Stimulated activated CD8-positive, alpha-beta memory T cell treated with anti-CD3 and anti-CD28 coated beads, Interleukin-12 subunit alpha, Interleukin-12 subunit beta, amount 100 ng/mL, for 24 hours (primary cell): ENCODE data around the gene FLVCR2.
"Not testable (repeated sequence)": the region's sequence is repeated elsewhere in the genome, so short reads cannot be mapped to it uniquely, and the experiment has no call there.

Experiments
- DNase-seq: peaks from one replicate; pipeline ENCODE4 v3.0.0-alpha.2; 2020; ENCODE audit errors: extremely low read depth

The FLVCR2 gene

GRCh38 chr14:75595226-75595625, 16.8 kb downstream of the FLVCR2 start:
- DNase-seq = no peak

GRCh38 chr14:75597149-75597548, 18.7 kb downstream of the FLVCR2 start:
- DNase-seq = no peak

- not testable (repeated sequence) for DNase-seq
Observed at GRCh38 chr14:75600100-75600499, 21.7 kb downstream of the FLVCR2 start.

- DNase-seq = not testable (repeated sequence)
Observed at GRCh38 chr14:75601061-75601460, 22.6 kb downstream of the FLVCR2 start.

GRCh38 chr14:75602503-75602902, 24.1 kb downstream of the FLVCR2 start:
- DNase-seq = no peak

- no peak for DNase-seq
Observed at GRCh38 chr14:75604979-75605851, 26.8 kb downstream of the FLVCR2 start.

- no peak for DNase-seq
Observed at GRCh38 chr14:75605916-75606315, 27.5 kb downstream of the FLVCR2 start.

- DNase-seq = no peak
Observed at GRCh38 chr14:75607044-75607443, 28.6 kb downstream of the FLVCR2 start.

GRCh38 chr14:75607842-75608640, 29.6 kb downstream of the FLVCR2 start:
- DNase-seq = no peak

- DNase-seq = no peak
Observed at GRCh38 chr14:75609116-75609515, 30.7 kb downstream of the FLVCR2 start.

GRCh38 chr14:75609606-75610475, 31.4 kb downstream of the FLVCR2 start:
- DNase-seq = no peak

- no peak for DNase-seq
Observed at GRCh38 chr14:75610834-75611233, 32.4 kb downstream of the FLVCR2 start.

GRCh38 chr14:75612157-75612556, 33.7 kb downstream of the FLVCR2 start:
- no peak for DNase-seq

GRCh38 chr14:75614179-75614578, 35.8 kb downstream of the FLVCR2 start:
- DNase-seq = no peak

GRCh38 chr14:75615200-75615599, 36.8 kb downstream of the FLVCR2 start:
- no peak for DNase-seq

GRCh38 chr14:75619548-75619947, 41.1 kb downstream of the FLVCR2 start:
- DNase-seq = no peak

GRCh38 chr14:75625034-75625433, 46.6 kb downstream of the FLVCR2 start:
- DNase-seq = no peak

- DNase-seq = no peak
Observed at GRCh38 chr14:75626396-75626795, 48.0 kb downstream of the FLVCR2 start.

- no peak for DNase-seq
Observed at GRCh38 chr14:75626863-75627262, 48.4 kb downstream of the FLVCR2 start.

- DNase-seq = no peak
Observed at GRCh38 chr14:75627406-75627805, 49.0 kb downstream of the FLVCR2 start.

GRCh38 chr14:75628816-75629215, 50.4 kb downstream of the FLVCR2 start:
- DNase-seq = no peak
